SW480 (cell line): ENCODE measurements around the gene CYB561A3.
"Not testable (repeated sequence)": the region's sequence is repeated elsewhere in the genome, so short reads cannot be mapped to it uniquely, and the experiment has no call there.

ENCODE experiments used
- DNase-seq: peaks from one replicate; pipeline ENCODE4 v3.0.0-alpha.2; 2016; ENCODE audit warnings: low spot score

The CYB561A3 gene, protein sequence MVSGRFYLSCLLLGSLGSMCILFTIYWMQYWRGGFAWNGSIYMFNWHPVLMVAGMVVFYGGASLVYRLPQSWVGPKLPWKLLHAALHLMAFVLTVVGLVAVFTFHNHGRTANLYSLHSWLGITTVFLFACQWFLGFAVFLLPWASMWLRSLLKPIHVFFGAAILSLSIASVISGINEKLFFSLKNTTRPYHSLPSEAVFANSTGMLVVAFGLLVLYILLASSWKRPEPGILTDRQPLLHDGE

DNA sequence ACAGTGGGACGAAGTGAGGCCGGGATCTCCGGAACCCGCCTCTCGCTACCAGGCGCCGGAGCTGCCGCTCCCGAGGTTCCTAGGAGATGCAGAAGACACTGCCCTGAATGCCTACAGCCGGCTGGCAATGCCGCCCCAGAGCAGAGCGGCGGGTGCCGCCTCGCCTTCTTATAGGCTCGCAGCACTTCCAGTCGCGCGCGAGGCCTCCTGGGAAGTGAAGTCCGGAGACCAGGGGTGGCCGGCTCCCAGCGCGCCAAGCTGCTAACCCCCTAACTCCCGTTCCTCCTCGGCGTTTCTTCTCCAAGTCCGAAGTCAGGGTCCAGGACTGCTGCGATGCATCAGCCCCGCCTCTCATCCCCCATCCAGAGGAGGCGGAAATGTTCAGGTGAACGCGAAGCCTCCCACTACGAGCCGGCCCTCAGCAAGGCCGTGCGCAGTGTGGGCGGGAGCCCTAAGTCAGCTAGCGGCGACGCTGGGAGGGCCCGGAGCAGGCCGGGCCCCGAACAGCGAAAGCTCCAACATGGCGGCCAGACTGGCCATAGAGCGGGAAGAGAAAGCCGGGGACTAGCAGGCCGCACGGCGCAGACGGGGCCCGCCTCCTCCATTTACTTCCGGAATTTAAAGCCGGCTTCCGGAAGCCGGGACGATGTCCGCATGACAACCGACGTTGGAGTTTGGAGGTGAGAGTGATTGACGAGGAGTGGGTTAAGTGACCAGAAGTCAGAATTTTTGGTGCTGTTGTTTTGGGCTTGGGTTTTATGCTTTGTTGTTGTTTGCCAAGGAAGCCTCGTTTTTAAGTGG is at the start of gene CYB561A3, which contains the start of gene TMEM138:
Gene CYB561A3, minus strand, starts transcription at position 142 of the 801 bp plus-strand sequence. CDS start 5,169 bp downstream, outside the sequence.
Gene TMEM138, plus strand, starts transcription at position 634 of the 801 bp plus-strand sequence. CDS start 2,017 bp downstream, outside the sequence.
- peak; percentile 98 for DNase-seq

DNA sequence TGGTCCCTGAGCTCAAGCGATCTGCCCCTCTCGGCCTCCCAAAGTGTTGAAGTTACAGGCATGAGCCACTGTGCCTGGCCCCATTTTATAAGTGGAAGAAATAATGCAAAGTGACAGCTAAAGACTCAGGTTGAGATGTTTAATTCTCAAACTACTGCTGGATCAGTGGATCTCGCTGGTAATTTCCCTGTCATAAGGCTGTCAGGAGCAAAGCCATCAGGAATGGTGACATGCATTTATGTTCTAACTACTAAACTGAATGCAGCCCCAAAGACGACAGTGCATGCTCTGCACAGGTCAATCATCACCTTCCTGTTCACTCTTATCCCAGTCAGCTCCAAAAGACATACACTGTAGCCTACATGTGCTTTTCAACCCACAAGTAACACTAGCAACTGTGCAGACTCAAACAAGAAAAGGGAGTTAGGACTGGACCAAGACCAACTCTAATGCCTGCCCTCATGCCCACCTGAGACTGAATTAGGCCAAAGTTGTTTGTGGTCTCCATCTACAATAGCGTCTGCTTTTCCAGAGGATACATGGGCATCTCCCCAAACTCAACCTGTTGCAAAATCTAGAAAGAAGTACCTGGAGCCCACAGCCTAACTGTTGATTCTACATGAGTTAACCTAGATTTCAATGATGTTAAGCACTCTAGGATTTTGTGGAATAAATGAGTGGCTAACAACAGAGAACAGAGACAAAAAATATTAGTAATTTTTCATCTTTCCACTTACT is 45.5 kb upstream of the CYB561A3 start:
- DNase-seq, result no peak

DNA sequence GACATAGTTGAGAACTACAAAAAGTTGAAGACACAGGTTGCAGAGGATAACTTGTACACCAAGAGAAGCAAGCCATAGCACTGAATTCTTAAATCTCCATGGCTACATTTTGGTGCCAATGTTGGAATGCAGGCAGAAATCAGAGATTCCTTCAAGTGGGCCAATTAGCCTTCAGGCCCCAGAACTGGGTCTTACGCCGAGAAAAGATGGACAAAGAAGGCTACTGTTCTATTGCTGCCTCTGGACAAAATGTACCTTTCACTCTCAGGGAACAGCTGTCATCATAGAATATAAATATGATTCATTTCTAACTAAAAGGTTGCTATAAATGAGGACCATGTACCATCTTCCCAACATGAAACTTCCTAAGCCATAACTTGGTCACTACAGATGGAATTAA is 44.4 kb upstream of the CYB561A3 start:
- DNase-seq, result no peak

GRCh38 chr11:61404641-61405040 is 43.0 kb upstream of the CYB561A3 start:
- no peak for DNase-seq

DNA sequence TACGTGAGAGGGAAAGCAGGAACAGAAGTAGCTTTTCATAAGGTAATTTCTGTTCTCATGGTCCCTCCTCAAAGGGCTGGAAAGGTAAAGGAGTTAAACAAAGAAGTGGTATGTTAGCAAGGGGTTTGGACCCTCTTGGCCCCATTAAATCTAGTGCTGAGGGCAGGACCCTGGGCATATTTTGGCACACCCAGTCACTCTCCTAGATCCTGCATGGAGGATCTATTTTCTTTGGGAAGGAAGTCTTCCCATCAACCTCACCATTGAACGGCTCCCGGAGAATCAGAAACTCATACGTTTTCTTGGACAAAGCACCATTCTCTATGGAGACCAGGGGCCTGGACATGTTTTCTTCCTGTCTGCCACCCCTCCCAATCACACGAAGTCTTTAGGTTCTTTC is 42.4 kb upstream of the CYB561A3 start:
- DNase-seq, result no peak

- DNase-seq, result no peak
Observed at GRCh38 chr11:61403658-61404057, 42.0 kb upstream of the CYB561A3 start.

DNA sequence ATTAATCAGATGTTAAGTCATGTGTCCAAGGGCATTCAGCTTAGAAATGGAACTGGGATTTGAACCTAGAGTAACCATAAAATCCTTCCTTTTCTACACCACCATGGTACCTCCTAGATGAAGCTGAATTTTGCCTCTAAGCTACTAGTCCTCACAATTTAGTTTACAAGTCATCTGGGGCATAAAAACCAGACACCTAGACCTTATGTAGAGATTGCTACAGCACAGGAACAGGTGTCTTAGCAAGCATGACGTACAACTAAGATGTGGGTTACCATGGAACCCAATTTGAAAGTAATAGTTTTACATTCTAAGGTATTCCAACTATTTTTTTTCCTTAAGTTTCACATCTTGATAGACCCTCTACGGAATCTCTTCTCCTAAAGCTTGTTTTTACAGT is 39.9 kb upstream of the CYB561A3 start:
- no peak for DNase-seq

DNA sequence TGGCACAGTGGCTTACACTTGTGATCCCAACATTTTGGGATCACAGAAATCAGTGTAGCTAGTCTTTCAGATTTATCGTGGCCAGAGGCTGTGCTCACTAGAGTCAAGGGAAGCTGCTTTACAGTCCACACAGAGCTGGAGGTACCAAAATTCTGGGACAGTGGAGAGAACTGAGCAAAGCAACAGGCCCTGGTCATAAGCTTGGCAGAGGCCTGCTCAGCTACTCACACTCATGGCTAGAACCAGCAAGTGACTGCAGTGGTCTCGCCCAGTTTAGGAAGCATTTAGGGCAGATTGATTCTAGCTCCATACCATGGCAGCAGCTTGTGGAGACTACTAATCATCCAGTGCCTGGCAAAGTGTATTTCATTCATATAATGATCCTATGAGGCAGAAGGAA is 39.5 kb upstream of the CYB561A3 start:
- DNase-seq, result no peak

DNA sequence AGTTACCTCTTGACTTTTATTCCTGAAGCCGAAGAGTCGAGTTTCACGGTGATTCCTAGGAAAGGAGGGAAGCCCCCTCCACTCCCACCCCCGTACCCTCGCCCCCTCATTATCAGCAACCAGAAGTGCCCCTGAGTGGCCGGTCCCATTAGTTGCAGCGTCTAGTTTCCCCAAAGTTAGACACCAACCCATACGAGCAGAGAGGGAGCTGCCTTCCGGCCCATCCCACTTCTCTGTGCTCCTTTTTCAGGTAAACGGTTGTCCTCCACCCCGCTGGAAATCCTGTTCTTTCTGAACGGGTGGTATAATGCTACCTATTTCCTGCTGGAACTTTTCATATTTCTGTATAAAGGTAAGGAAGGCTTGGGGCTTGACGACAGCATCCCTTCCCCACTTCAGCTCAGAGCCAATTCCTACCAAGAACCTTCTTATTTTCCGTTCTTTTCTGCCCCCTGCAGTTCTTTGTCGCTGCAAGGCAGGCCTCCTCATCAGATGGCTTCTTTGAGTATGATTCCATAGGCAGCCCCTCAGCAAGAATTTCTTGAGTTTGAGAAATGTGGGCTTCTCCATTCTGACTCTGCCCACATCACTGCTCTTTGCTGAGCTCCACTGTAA is 31.4 kb upstream of the CYB561A3 start:
- peak; percentile 12 for DNase-seq

DNA sequence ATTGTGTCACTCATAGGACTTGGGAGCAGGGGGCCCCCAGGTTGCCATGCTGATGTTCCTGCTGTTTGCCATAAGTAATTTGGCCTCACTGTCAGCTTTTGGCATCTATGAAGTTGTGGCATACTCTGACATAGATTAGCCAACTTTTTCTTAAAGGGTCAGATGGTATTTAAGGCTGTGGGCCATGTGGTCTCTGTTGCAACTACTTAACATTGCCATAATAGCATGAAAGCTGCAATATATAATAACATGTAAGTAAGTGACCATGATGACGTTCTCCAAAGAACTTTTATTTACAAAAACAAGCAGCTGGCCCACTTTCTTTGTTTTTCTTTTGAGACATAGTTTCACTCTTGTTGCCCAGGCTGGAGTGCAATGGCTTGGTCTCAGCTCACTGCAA is 28.5 kb upstream of the CYB561A3 start:
- no peak for DNase-seq

DNA sequence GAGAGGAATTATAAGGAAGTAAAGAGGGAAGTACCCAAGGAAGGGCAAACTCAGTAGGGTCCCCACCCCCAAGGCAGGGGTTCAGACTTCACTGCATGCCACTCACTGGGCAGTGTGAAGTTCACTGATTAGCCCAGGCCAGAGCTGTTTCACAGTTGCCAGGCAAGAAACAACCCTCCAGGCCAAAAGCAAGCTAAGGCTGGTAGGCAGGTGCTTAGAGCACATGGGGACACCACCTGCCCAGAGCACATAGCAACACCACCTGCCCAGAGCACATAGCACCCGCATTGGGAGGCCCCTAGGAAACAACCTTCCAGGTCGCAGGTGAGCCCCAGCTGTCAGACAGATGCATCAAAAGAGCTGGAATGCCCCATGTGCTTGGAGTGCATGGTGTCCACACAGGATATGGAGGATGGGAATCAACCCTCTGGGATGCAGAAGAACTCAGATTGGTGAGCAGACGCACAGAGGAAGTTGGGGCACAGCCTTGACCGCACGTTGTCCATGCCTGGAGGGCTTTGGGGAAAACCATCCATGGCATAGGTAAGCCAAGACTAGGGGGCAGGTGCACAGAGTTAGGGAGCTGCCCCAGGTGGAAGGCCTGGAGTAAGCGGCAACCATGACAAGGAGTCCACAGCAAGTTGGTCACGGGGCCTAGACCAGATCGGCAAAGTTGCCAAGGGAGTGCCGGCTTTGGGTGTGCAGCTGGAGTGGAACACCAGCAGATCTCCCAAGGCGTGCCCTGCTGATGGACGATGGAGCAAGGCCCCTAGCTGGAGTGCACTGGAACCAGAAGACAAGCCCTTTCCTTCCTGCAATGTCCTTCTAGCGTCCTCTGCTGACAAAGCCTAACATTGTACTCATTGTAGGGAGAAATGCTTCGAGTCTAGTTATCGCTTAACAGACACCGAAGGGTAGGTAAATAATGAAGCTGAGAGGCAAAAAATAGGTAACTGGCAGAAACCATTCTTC is 22.9 kb upstream of the CYB561A3 start:
- peak; percentile 20 for DNase-seq

DNA sequence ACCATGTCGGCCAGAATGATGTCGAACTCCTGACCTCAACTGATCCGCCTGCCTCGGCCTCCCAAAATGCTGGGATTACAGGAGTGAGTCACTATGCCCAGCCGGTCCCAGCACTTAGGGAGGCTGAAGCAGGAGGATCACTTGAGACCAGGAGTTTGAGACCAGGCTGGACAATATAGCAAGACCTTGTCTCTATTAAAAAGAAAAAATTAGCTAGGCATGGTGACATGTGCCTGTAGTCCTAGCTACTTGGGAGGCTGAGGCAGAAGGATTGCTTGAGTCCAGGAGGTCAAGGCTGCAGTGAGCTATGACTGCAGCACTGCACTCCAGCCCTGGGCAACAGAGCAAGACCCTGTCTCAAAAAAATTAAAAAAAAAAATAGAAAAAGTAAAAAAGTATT is 22.2 kb upstream of the CYB561A3 start:
- not testable (repeated sequence) for DNase-seq

- no peak for DNase-seq
Observed at GRCh38 chr11:61380884-61381283, 19.2 kb upstream of the CYB561A3 start.

GRCh38 chr11:61378713-61379313 is 17.1 kb upstream of the CYB561A3 start:
- DNase-seq, result no peak

DNA sequence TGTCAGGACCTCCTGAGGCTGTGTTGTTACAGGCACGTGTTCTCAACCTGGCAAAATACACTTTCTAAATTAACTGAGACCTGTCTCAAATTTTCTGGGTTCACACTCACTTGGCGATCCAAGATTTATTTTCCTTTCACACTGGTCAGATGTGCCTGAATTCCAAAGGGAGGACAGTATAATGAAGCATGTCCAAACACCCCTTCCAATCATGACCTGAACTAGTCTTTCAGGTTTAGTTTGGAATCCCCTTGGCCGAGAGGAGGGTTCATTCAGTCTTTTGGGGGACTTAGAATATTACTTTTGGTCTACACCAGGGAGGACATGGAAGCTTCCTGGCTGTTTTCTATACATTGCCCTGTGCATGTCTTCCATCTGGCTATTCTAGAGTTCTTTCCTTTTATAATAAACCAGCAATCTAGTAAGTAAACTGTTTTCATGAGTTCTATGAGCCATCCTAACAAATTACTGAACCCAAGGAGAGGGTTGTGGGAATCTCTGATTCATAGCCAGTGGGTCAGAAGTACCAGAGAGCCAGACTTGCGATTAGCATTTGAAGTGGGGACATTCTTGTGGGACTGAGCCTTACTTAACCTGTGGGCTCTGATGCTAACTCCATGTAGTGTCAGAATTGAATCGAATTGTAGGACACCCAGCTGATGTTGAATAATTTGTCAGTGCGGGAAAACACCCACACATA is 15.9 kb upstream of the CYB561A3 start:
- no peak for DNase-seq

DNA sequence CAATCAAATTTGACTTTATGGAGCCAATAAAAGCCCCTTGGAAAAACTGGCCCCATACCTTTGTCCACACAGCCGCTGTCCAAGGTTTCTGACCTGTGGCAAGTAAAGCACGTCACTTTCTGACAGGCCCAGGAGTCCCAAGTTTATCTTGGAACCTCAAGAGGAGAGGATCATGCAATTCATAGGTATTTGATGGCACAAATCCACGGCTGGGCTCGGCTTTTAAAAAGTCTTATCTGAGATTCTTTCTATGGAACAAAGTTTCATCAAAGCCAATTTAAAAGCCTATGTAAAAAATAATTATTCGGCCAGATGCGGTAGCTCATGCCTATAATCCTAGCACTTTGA is 14.1 kb upstream of the CYB561A3 start:
- DNase-seq, result no peak

DNA sequence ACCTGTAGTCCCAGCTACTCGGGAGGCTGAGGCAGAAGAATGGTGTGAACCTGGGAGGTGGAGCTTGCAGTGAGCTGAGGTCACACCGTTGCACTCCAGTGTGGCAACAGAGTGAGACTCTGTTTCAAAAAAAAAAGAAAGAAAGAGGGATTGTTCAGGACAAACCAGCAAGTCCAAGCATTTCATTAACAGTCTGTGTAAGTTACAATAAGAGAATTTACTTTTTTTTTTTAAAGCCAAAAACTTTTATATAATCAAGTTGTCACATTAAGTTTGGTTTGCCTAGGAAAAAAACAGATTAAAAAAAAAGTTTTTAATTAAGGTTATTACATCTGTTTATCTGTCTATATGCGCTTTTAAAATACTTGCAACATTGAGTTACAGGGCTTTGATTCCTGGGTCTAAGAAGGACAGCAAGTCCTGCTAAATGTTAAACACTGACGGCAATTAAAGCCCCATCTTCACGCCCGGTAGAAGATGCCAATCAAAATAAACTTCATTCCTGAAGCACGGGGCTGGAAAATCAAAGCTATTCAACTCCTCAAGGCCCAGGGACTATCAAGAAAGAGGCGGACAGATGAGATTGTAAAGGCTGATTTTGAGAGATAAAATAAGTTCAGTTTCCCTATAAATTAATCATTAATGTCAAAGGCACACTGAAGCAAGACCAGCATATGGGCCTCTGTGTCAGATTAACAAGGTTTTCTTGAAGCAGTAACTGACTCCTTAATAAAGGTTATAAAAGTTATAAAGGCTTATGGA is 11.2 kb upstream of the CYB561A3 start:
- DNase-seq, result no peak

DNA sequence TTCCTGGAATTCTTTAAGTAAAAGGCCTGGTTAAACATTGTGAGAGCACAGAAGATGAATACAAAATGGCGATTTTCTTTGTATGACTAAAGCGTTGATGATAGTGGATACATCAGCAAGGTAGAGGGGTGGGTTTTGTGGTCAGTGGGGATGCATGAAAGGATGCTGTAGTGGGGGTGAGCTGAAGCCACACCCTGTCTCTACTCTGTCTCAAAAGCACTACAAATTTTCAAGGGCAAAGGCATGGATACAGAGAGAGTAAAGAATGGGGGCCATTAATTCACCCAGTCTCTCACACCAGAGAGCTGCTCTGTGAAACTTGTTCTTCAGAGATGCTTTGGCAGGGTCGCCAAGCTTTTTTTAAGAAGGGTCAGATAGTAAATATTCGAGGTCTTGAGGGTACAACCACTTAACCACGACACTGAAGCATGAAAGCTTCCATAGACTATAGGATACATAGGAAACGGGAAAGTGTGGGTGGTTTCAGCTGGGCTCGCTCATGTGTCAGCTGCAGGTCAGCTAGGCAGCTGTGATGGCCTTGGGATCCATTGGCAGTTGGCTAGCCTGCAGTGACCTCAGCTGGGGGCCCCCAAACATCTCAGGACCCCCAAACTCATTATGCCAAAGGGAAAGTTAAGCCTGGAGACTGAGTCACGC is 8.8 kb upstream of the CYB561A3 start:
- no peak for DNase-seq
